ENCODE measurements around the gene PI16.
"Not testable (repeated sequence)": the region's sequence is repeated elsewhere in the genome, so short reads cannot be mapped to it uniquely, and the experiment has no call there.

The PI16 gene

GRCh38 chr6:36947570-36948351 is 6.8 kb upstream of the PI16 start:
- DNase-seq (ENCODE audit: low spot score in 2 of 2) (peak in 1 of 2 donors; percentile 21), ATAC-seq (replicated peaks; ENCODE audit: extremely low read depth, poor library complexity, severe bottlenecking) (peak; percentile 88)
- Mint-ChIP-seq H3K27ac (ENCODE audit: low read depth) (peak overlapping the region; percentile 69), H3K36me3 (ENCODE audit: insufficient read depth) (peaks cover 1% of the 10 kb centered on the region), H3K4me3 (no peak overlapping the region), H3K4me1 (peaks cover 25% of the 10 kb centered on the region), H3K27me3 (no peaks in the 10 kb centered on the region), H3K9me3 (no peaks in the 10 kb centered on the region)

- Mint-ChIP-seq H3K4me1 (peaks cover 33% of the 10 kb centered on the region), H3K27ac (ENCODE audit: low read depth) (peak overlapping the region; percentile 72)
- H3K27me3 Mint-ChIP-seq; ATAC-seq (replicated peaks; ENCODE audit: extremely low read depth, poor library complexity, severe bottlenecking); H3K36me3 Mint-ChIP-seq (ENCODE audit: insufficient read depth); H3K4me3 Mint-ChIP-seq; H3K9me3 Mint-ChIP-seq; DNase-seq (ENCODE audit: low spot score in 2 of 2): not testable (repeated sequence)
Measured at GRCh38 chr6:36949076-36949475, 5.5 kb upstream of the PI16 start.

GRCh38 chr6:36949636-36950035 is 4.9 kb upstream of the PI16 start:
- H3K4me1 Mint-ChIP-seq = peaks cover 39% of the 10 kb centered on the region
- H3K36me3 Mint-ChIP-seq (ENCODE audit: insufficient read depth) = peaks cover 1% of the 10 kb centered on the region
- DNase-seq (ENCODE audit: low spot score in 2 of 2) = no peak
- no peaks in the 10 kb centered on the region for H3K27me3 Mint-ChIP-seq
- ATAC-seq (replicated peaks; ENCODE audit: extremely low read depth, poor library complexity, severe bottlenecking) = no peak
- H3K27ac Mint-ChIP-seq (ENCODE audit: low read depth) = no peak overlapping the region
- no peak overlapping the region for H3K4me3 Mint-ChIP-seq
- H3K9me3 Mint-ChIP-seq = no peaks in the 10 kb centered on the region

- no peak for DNase-seq (ENCODE audit: low spot score in 2 of 2)
- H3K36me3 Mint-ChIP-seq (ENCODE audit: insufficient read depth) = peaks cover 2% of the 10 kb centered on the region
- H3K4me1 Mint-ChIP-seq = peaks cover 46% of the 10 kb centered on the region
- ATAC-seq (replicated peaks; ENCODE audit: extremely low read depth, poor library complexity, severe bottlenecking) = no peak
- peak overlapping the region; percentile 77 for H3K4me3 Mint-ChIP-seq
- no peaks in the 10 kb centered on the region for H3K27me3 Mint-ChIP-seq
- no peaks in the 10 kb centered on the region for H3K9me3 Mint-ChIP-seq
- H3K27ac Mint-ChIP-seq (ENCODE audit: low read depth) = peak overlapping the region; percentile 59
Measured at GRCh38 chr6:36953931-36954261, 642 bp upstream of the PI16 start.

GRCh38 chr6:36955136-36955535 is 598 bp downstream of the PI16 start:
- H3K27ac Mint-ChIP-seq (ENCODE audit: low read depth) = peak overlapping the region; percentile 42

GRCh38 chr6:36955671-36956445 is 1.3 kb downstream of the PI16 start:
- DNase-seq (ENCODE audit: low spot score in 2 of 2) (no peak), ATAC-seq (replicated peaks; ENCODE audit: extremely low read depth, poor library complexity, severe bottlenecking) (peak; percentile 58)
- Mint-ChIP-seq H3K36me3 (ENCODE audit: insufficient read depth) (peaks cover 5% of the 10 kb centered on the region), H3K9me3 (no peaks in the 10 kb centered on the region), H3K27ac (ENCODE audit: low read depth) (peak overlapping the region; percentile 42), H3K4me3 (peak overlapping the region; percentile 77), H3K27me3 (no peaks in the 10 kb centered on the region), H3K4me1 (peaks cover 42% of the 10 kb centered on the region)

More at GRCh38 chr6:36955136-36955535, 598 bp downstream of the PI16 start:
- H3K4me3 Mint-ChIP-seq = peak overlapping the region; percentile 77
- ATAC-seq (replicated peaks; ENCODE audit: extremely low read depth, poor library complexity, severe bottlenecking) = no peak
- no peak for DNase-seq (ENCODE audit: low spot score in 2 of 2)
- H3K36me3 Mint-ChIP-seq (ENCODE audit: insufficient read depth) = peaks cover 5% of the 10 kb centered on the region
- H3K27me3 Mint-ChIP-seq = no peaks in the 10 kb centered on the region
- peaks cover 40% of the 10 kb centered on the region for H3K4me1 Mint-ChIP-seq
- no peaks in the 10 kb centered on the region for H3K9me3 Mint-ChIP-seq

- H3K36me3 Mint-ChIP-seq (ENCODE audit: insufficient read depth) = peaks cover 4% of the 10 kb centered on the region
- no peak for DNase-seq (ENCODE audit: low spot score in 2 of 2)
- peaks cover 47% of the 10 kb centered on the region for H3K4me1 Mint-ChIP-seq
- no peaks in the 10 kb centered on the region for H3K9me3 Mint-ChIP-seq
- H3K27me3 Mint-ChIP-seq = no peaks in the 10 kb centered on the region
- H3K4me3 Mint-ChIP-seq = peak overlapping the region; percentile 77
- ATAC-seq (replicated peaks; ENCODE audit: extremely low read depth, poor library complexity, severe bottlenecking) = no peak
- peak overlapping the region; percentile 27 for H3K27ac Mint-ChIP-seq (ENCODE audit: low read depth)
Measured at GRCh38 chr6:36956446-36956820, 1.9 kb downstream of the PI16 start.

- Mint-ChIP-seq H3K4me1 (peaks cover 56% of the 10 kb centered on the region), H3K36me3 (ENCODE audit: insufficient read depth) (peaks cover 4% of the 10 kb centered on the region), H3K4me3 (no peak overlapping the region), H3K9me3 (no peaks in the 10 kb centered on the region), H3K27ac (ENCODE audit: low read depth) (no peak overlapping the region), H3K27me3 (no peaks in the 10 kb centered on the region)
- ATAC-seq (replicated peaks; ENCODE audit: extremely low read depth, poor library complexity, severe bottlenecking) = no peak
- no peak for DNase-seq (ENCODE audit: low spot score in 2 of 2)
Measured at GRCh38 chr6:36957773-36958271, 3.3 kb downstream of the PI16 start.

- no peaks in the 10 kb centered on the region for H3K27me3 Mint-ChIP-seq
- no peak overlapping the region for H3K4me3 Mint-ChIP-seq
- H3K36me3 Mint-ChIP-seq (ENCODE audit: insufficient read depth) = peaks cover 4% of the 10 kb centered on the region
- ATAC-seq (replicated peaks; ENCODE audit: extremely low read depth, poor library complexity, severe bottlenecking) (no peak), DNase-seq (ENCODE audit: low spot score in 2 of 2) (no peak)
- H3K4me1 Mint-ChIP-seq = peaks cover 61% of the 10 kb centered on the region
- H3K9me3 Mint-ChIP-seq = no peaks in the 10 kb centered on the region
- no peak overlapping the region for H3K27ac Mint-ChIP-seq (ENCODE audit: low read depth)
Measured at GRCh38 chr6:36958775-36959554, 4.4 kb downstream of the PI16 start.

GRCh38 chr6:36959555-36960250 is 5.2 kb downstream of the PI16 start:
- no peak overlapping the region for H3K4me3 Mint-ChIP-seq
- no peak for DNase-seq (ENCODE audit: low spot score in 2 of 2)
- no peaks in the 10 kb centered on the region for H3K27me3 Mint-ChIP-seq
- no peak overlapping the region for H3K27ac Mint-ChIP-seq (ENCODE audit: low read depth)
- H3K4me1 Mint-ChIP-seq = peaks cover 60% of the 10 kb centered on the region
- H3K9me3 Mint-ChIP-seq = no peaks in the 10 kb centered on the region
- ATAC-seq (replicated peaks; ENCODE audit: extremely low read depth, poor library complexity, severe bottlenecking) = no peak
- H3K36me3 Mint-ChIP-seq (ENCODE audit: insufficient read depth) = peaks cover 4% of the 10 kb centered on the region

- Mint-ChIP-seq H3K4me3 (peak overlapping the region; percentile 29), H3K4me1 (peaks cover 44% of the 10 kb centered on the region), H3K27ac (ENCODE audit: low read depth) (no peak overlapping the region), H3K36me3 (ENCODE audit: insufficient read depth) (peaks cover 6% of the 10 kb centered on the region), H3K27me3 (no peaks in the 10 kb centered on the region), H3K9me3 (no peaks in the 10 kb centered on the region)
- ATAC-seq (replicated peaks; ENCODE audit: extremely low read depth, poor library complexity, severe bottlenecking) (no peak), DNase-seq (ENCODE audit: low spot score in 2 of 2) (no peak)
Measured at GRCh38 chr6:36961441-36962435, 7.2 kb downstream of the PI16 start.
